NCI-H2029 treated with DMSO at 0.1 percent for 48 hours (cell line): ENCODE measurements around the gene RBMS3.

ENCODE experiments used
- DNase-seq: peaks from one replicate; lab custom pipeline; 2025; lab: John Stamatoyannopoulos, UW

RBMS3 gene

DNA sequence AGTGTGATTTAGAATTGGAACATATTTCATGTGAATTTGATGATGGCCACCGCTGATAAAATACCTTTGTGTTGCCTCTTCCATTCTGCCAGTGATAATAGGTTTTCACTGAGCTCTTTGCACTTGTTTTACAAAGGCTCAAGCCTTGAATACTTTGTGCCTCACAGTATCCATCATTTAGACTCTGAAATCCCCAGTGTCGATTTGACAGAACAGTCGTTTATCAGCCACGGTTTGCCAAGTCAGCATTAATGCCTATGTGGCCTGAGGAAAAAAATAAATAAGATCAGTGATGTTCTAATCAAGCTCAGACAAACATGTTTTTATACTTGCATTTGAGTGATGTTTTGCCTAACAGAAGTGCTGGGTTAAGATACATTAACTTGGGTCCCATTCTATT lies 399.1 kb downstream of the RBMS3 start:
- no peak for DNase-seq

- DNase-seq, result no peak
Observed at GRCh38 chr3:29683018-29683993, 402.4 kb downstream of the RBMS3 start.

GRCh38 chr3:29686889-29687592 lies 406.2 kb downstream of the RBMS3 start:
- DNase-seq, result no peak

DNA sequence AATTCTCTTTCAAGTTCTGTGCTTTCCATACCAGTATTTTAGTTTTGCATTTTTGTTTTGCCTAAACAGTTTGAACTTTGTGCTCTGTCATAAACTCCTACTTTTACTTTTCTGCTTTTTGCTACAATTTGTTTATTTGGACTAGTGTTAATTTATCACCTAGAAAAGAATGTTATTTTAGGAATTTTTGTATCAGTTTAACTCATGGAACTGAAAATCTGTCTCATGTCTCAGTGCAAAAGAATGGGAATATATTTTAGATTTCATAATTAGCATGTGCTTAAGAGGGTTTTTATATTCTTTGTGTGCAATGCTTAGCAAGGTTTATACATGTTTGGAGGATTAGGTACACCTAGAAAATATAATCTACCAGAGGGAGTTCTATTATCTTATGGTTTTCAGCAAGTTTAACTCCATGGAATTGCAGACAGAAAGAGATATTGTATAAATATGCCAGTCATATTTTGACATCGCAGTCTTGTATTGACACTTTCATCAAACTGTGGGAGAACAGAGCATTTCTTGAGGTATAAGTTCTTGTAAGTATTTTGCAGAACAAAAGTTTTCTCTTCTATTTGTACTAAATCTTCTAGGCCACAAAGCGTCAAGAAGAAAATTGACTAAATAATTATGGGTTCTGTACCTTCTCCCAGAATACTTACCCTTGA lies 409.9 kb downstream of the RBMS3 start:
- no peak for DNase-seq

DNA sequence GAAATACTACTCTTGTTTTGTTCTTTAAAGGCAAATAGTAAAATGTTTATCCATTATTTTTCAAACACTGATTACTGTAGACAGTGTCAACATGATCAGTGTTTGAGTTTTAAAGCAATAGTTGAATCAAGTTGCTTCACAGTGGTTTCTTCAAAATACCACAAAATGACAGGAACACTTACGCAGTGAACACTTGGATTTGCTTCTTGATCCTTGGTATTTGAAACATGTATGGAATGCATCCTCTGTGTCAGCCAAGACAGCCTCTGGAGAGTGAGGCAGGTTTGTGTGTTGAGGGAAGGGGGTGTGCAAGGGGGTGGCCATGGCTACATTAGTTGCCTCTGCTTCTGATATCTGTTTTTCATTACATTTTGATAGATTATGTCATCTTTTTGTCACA lies 413.0 kb downstream of the RBMS3 start:
- DNase-seq, result no peak

- DNase-seq, result no peak
Observed at GRCh38 chr3:29694331-29694730, 413.5 kb downstream of the RBMS3 start.

DNA sequence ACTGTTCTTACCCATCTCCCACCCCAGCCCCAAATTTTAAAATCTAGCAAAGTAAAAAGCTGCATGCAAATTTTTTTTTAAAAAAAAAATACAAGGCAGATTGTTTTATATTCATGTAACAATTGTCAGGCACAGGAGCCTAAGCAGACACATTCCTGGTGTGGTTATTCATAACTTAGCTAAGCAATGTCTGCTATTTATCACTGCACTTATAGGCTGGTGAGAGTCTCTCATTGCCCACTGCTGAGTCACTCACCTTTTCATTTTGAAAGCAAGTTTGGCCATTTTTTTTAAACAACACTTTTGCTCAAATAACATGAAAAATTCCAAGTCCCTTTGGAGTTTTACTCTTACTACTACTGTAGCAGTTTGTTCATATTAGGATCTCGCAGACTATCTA lies 413.9 kb downstream of the RBMS3 start:
- no peak for DNase-seq

GRCh38 chr3:29695201-29695600 lies 414.3 kb downstream of the RBMS3 start:
- DNase-seq, result no peak

DNA sequence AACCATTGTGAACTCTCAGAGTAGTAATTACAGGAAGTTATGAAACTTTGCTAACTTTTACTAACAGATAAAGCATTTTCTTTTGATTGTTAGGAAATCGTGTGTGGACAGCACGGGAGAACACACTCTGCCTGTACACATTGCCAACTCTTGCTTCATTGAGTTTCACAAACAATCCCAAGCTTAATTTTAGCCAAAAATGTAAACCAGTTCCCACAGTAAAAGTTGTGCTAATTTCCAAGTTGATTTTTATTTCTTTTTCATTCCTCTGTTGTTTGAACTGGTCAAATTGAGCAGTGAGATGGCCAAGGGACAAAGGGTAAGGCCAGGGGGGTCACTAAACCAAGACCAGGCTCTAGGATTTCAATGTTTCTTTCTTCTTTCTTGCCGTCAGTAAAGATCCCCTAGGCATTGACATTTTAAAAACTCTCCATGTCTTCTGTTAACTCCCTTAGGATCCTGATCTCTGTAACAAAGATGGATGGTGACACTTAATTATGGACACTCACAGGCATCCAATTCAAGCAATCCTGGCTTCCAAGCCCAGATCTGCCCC lies 414.9 kb downstream of the RBMS3 start:
- no peak for DNase-seq

DNA sequence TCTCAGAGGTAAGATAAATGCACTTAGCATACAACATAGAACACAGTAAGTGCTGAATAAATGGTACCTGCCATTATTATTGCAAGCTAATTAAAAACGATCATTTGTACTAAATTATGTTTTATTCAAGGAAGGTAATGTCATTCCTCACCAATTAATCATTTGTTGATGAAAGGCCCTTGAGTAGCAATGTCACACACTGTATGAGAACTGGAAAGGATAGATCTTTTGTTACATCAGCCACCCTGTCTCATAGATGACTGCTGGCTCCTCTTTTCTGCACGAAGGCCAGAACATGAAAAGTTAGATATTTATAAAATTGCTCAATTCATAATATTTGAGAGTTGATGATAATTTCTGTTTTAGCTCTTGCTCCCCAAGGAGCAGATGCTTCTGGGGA lies 415.4 kb downstream of the RBMS3 start:
- no peak for DNase-seq

- no peak for DNase-seq
Observed at GRCh38 chr3:29697989-29698388, 417.1 kb downstream of the RBMS3 start.

GRCh38 chr3:29700256-29700655 lies 419.4 kb downstream of the RBMS3 start:
- DNase-seq, result no peak

GRCh38 chr3:29701326-29701983 lies 420.6 kb downstream of the RBMS3 start:
- DNase-seq, result no peak

DNA sequence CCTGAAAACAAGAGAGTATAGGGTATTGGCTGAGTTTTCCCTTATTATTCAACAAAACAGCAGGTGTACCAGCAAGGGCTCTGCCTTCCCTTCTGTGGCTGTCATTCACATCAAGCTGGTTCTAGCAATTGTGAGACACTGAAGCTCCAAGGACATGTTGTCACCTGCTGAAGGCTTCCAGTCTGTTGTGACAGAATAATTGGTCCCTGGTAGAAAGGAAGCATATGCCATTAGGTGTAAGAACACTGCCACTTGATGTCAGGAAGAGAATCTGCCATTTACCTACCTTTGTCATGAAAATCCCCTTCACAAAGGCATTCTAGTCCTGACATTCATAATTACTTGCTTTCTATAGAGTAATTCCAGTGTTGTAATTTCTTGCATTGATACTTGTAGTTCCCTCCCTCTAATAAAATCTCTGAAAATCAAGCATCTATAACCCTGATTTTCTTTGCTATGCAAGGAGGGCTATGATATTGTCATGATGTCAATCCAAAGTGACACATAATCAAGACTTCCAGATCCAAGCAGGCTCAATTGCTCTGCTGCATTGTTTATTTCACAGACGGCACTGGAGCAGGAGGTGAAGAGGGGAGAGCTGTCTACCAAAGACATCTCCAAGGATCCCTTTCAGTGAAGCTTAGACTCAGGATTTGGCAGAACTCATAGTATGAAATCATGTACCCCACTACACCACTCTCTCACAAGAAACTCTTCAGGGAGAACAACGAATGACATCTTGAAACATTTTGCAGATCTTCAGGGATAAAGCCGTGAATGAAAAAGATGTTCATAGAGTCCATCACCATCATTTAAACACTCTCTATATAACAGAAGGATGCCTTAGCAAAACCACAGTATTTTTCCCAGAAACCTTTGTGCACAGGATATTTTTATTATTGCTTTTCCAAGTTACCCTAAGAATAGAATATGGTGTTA lies 425.3 kb downstream of the RBMS3 start:
- DNase-seq, result no peak

DNA sequence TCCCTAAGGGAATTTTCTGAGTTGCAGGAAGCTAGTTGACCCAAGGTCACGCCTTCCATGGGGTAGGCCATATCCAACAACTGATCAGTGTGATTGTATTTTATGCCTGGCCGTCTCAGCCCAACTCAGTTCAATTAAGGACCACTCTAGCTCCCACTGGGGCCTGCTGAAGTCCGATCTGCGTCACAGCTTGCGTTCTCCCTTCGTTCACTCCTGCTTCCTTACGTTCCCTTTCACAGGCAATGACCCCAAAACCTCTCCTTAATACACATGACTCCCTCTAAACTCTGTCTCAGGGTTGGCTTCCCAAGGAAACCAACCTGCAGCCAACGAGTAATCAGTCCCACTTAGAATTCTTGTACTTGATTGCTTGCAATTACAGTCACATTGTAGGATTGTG lies 428.0 kb downstream of the RBMS3 start:
- no peak for DNase-seq

GRCh38 chr3:29711255-29711771 lies 430.4 kb downstream of the RBMS3 start:
- DNase-seq, result no peak

- DNase-seq, result no peak
Observed at GRCh38 chr3:29716213-29716612, 435.3 kb downstream of the RBMS3 start.

DNA sequence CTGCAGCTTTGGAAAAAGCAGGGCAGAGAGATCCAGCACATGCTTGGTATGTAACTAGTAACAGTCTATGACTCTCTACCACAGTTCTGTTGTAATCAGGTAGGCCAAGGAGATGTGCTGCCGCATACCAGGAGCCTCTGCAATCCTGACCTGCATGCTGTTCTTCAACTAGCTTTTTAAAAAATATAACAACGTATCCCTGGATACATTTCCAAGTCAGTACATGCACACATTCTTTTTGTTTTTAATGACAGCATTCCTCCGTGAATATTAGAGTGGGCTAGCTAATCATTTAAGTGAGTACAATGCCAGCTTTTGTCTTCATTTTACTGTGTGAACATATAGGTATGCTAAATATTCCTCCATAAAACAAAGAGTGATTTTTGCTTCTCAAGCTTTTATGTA lies 437.8 kb downstream of the RBMS3 start:
- DNase-seq, result no peak

- no peak for DNase-seq
Observed at GRCh38 chr3:29720665-29721064, 439.8 kb downstream of the RBMS3 start.

GRCh38 chr3:29721789-29722188 lies 440.9 kb downstream of the RBMS3 start:
- no peak for DNase-seq
